ENCODE measurements around the gene CLRN3.

The CLRN3 gene

DNA sequence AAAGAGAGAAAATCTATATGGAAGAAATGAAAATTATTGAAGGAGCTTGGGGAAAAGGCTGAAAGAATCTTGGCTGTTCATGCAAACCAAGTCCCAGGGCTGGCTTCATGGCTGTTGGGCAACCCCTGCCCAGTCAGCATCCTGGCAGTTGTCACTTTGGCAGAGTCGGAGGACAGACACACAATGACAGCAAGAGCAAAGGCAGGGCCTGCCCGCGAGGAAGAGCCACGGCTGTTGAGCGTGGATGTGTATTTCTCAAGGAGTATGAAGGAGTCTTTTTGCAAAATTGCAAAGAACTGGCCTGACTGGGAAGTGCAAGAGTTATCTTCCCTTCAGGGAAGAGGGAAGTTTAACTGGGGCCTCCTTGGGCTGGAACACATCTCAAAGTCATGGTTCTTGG is 25.8 kb upstream of the CLRN3 start:
- no peak for DNase-seq

DNA sequence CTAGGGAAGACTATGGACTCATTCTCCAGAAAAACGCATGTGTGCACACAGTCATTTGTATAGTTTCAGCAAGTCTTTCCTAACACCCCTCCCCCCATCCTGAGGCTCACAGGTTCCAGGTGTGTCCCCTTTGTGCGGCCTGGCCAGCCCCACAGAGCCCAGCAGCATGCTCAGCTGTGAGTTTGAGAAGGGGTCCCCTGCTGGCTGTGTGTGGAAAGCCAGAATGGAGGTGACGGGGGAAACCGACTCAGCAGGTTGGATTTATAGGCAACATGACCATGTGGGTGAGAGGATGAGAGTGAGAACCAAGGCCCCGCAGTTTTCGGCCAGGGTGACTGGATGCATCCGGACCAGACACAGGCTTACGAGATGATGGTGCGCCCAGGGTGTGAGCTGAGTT is 24.1 kb upstream of the CLRN3 start:
- DNase-seq, result no peak

DNA sequence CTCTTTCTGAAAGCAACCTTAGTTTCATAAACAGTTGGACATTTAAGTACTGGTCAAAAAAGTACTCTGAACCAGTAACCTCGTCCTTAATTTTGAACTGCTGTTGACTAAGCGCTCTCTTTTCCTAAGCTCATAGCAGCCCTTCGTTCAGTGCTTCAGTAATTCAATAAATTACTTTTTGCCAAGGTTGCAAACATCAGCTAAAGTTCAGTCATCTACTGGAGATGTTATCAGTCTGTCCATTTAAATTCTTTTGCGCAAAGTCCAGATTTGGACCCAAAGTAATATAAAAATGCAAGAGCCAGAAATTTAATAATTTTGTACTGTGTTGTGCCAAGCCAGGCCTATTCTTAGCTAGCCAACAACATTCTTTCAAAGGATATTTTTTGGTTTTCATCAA is 22.6 kb upstream of the CLRN3 start:
- no peak for DNase-seq

DNA sequence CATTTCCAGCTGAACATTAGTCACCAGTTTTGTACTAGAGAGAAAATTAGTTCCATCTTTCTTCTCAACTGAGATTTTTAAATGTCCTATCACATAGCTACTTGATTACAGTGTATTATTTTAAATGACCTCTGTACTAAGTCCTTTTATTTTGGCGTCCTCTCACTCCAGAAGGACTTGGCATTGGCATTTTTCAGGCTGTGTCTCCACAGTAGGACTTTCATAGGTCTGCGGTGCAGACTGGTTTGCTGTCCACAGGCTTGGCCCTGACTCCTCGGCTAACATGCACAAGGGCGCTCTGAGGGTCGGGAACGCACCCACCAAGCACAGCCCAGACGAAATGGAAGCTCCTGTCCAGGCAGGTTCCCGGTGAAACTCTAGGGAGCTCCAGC is 20.6 kb upstream of the CLRN3 start:
- DNase-seq, result no peak

DNA sequence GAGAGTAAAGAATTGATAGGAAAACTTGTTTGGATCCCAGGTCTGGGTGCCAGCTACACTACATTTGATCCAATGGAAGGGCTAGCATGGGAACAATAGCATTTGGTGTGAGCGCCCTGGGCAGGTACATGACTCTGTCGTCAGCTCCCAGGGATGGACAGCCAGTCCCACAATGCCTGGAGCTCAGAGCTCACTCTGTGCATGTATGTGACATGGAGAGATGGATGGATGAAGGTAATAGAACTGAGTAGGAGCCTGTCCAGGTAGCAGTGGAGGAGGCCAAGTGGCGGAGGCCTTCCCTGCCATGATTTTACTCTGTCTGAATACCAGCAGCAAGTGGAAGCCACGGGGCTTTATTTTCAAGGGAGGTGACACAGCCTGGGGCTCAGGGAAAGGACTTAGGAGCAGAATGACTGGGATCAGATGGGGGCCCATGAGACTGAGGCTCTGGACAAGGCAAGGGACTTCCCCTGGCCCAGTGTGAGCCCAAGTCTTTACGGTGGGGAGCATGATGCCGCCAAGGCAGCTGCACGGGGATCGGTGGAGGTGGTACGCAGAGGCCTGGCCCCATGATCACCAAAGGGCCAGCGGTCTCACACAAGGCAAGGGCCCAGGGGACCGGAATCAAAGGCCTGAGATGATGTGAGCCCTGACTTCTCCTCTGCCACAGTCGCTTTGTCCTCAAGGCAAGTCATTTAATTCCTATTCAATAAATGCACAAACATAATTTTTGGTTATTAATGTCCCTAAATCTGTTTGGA is 20.0 kb upstream of the CLRN3 start:
- no peak for DNase-seq

DNA sequence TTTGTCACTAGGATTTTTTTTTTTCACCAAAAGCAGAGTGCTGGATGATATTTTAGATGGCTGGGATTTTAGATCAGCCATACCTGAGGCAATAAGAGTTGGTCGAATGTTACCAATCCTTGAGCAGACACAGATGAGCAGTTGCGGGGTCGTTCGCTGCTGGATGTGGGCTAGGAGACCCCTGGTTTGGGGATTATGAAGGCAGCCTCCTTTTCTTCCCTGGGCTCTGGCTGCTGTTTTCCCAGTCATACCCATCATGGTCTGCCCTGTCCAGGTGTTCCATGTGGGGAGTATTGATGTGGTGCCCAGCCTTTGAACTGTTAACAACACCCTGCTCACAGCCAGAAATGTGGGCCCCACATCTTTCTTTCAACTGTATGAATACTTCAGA is 19.1 kb upstream of the CLRN3 start:
- no peak for DNase-seq

DNA sequence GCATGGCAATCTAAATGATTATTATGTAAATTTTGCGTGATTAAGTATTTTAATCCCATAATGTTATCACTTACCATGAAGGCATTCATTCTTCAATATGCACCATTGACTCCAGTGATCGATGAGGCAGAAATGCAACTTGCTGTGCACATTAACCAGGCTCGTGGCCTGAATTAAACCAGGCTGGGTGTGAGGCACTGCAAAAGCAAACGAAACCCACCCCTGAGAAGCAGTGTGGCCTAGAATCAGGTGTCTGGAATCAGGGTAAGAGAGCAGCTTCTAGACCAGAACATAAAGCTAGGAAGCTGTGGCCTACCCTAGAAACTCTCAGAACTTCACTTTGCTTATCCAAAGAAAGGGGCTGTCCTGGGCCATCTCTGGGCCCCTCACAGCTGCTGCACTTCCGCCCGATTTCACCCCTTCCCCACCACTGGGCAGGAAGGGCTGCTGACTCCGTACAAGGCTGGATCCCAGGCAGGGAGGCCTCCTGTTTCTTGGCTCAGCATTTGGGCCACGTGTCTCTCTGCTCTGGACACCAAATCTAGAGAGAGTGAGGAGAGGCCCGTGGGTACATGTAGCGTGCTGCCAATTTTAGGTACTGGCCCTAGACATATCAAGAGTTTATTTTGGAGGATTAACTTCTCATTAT is 18.6 kb upstream of the CLRN3 start:
- no peak for DNase-seq

DNA sequence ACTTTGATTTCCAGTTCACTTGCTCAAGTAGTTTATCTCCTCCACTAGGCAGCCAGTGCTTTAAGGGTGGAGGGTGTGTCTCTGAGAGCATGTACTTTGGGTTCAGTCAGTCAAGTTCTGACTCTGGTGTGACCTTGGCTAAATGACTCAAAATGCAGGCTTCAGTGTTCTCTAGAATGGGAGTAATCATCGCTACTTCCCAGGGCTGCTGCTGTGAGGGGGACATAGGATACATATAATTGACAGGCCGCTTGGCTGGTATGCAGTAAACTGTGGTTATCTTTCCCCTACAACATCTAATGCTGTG is 17.7 kb upstream of the CLRN3 start:
- no peak for DNase-seq

DNA sequence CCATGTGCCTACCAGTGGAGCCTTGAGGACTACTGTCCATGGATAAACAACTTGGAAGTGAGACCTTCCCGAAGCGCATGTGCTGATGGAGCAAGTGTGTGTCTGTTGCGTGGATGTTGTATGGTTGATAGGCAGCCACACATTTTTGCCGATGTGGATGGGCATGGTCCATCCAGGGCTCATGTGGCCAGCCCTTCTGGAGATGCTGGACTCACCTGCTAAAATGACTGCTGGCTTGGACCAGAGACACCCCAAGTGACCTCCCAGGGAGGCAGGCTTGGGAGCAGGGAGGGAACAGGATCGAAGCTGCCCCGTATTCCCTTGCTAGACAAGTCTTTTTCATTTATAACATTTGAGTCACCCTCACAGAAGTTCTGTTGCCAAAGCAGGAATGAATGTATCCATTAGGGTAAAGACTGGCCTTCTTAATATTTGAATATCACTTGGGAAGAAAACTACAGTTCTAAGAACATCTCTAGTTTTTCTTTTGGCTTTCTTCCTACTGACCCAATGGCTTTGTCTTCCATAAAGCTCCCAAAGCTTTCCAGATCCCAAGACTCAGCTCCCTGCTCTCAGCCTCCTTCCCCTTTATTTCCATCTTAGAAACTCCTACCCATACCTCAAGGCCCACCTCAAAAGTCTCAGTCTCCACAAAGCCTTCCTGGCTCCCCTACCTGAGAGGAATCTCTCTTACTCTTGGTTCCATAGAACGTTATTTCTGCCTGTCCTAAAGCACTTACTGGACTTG is 17.1 kb upstream of the CLRN3 start:
- no peak for DNase-seq

DNA sequence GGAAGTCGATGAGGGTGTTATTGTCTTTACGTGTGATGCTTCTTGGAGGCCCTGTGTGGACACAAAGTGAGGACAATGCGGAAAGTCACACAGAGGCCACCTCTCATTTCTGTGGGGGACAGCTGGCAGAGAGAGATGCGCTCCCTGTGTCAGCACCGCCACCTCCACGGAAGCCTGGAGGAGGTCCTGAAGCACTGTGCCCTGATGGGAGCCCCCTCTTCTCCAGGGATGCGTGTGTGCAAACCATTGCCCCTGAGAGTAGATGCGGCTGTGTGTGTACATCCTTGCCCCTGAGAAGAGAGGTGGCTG is 16.2 kb upstream of the CLRN3 start:
- DNase-seq, result no peak

DNA sequence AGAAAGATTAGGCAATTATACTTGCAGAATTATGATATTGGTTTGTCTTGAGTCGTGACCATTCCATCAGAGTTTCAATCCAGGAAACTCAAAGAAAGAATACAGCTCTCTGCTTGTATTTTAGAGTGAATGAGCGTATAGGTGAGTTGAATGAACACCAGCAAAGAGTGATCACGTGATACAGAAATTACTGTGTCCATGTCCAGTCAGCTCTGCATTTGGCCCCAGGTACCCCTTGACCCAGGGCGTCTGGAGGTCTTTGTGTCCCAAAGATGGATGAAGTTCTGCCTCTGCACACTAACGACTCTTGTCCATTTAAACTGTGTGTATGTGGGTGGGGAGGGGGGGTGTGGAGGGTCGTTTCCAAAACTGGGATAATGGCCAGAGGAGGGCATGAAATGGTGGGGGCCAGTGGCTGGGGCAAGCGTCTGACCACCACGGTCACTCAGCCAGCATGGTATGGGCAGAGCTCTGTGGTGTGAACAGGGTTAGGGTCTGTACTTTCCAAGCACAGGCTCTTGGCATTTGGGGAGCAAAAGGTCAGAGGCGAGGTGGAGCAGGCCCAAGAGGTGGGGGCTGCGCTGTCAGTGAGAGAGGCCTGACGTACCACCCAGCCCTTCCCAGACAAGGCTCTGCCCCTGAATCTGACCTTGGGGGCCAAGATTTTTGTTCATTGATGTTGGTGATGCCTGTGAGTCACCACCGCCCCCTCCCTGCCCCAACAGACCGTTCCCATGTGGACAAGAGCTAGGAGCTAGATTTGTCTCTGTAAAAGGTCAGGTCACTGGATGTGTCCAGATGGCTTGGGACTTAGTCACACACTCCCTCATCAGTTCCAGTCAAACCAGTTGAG is 15.6 kb upstream of the CLRN3 start:
- no peak for DNase-seq

DNA sequence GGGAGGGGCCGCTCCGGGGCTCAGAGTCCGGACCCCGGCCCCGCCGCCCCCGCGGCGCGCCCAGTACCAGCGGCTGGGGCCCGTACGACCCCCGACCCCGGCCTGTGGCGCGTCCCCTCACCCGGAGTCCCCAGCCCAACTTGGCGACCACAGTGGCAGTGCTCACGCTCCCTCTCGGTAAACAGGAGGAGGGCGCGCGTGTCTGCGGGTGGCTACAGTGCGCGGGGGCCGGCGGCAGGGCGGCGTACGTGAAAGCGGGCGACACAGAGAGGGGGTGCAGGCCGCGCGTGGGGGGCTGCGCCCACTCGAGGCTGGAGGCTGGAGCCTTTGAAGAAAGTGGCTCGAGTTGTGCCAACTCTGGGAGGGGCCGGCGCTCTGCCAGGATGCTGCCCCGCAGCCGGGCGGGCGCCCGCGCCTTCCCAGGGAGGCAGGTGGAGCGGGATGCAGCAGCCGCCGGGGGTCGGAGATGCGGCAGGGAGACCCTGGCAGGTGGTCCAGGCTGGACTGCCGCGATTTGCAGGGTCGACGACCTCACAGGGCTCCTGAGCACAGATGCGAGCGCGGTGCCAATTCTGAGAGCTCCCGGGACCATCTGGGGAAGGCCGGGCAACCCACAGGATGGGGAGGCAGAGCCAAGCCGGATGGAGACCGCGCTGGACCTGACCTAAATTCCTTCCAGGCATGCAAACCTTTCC is 14.8 kb upstream of the CLRN3 start:
- no peak for DNase-seq

DNA sequence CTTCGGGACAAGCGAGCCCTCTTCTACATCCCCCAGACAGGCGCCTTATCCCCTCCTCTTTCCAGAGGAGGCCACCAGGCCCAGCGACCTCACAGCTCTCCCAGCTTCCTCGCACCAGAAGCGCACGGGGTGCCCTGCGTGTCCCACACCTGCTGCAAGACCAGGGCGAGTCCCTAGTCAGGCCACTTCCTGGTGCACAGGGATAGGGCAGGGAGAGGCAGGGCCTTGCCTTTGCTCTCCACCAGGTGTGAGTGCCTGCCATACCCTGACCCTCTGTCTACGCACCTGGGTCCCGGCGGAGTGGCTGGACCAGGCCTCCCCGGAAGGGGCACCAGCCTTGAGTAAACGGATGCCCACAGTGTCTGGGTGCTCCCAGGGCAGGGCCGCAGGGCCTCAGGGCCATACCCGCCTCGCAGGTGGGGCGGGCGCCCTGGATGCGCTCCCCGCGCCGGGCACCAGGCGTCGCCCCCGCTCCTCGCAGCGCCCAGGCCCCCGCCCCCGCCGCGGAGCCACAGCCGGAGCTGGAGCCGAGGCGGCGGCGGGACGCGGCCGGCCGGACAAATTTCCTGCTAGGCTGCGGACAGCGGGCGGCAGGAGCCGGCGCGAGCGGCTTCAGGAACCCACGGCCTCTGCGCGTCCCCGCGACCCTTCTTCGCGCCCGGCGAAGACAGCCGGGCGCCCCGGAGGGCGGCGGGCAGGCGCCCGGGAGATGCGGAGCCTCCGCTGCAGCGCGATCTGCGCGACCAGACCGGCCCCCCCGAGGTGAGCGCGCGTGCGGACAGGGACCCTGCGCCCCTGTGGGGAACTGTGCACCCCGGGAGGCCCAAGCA is 14.0 kb upstream of the CLRN3 start, which contains the start of gene PTPRE:
TSS of gene PTPRE (plus strand) at position 556 of the 830 bp plus-strand sequence. CDS start 133,779 bp downstream, outside the sequence.
- no peak for DNase-seq

DNA sequence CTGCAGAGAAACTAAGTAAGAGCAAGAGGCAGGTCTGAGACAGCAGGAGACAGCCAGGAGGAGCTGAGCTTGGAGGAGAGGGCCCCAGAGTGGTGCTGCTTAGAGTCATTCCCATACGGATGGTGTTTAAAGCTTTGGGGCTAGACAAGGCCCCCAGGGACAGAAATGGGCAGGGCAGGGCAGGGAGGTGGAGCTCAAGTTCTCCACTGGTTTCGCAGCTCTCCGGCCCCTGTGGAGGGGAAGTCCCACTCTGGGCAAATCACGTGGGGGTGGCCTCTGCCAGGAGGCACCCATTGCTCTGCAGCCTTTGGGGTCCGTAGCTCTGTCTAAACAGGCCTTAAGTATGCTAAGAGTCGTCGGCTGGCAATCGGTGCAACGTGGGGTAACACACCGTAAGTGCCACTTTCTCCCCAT is 13.1 kb upstream of the CLRN3 start:
- no peak for DNase-seq

DNA sequence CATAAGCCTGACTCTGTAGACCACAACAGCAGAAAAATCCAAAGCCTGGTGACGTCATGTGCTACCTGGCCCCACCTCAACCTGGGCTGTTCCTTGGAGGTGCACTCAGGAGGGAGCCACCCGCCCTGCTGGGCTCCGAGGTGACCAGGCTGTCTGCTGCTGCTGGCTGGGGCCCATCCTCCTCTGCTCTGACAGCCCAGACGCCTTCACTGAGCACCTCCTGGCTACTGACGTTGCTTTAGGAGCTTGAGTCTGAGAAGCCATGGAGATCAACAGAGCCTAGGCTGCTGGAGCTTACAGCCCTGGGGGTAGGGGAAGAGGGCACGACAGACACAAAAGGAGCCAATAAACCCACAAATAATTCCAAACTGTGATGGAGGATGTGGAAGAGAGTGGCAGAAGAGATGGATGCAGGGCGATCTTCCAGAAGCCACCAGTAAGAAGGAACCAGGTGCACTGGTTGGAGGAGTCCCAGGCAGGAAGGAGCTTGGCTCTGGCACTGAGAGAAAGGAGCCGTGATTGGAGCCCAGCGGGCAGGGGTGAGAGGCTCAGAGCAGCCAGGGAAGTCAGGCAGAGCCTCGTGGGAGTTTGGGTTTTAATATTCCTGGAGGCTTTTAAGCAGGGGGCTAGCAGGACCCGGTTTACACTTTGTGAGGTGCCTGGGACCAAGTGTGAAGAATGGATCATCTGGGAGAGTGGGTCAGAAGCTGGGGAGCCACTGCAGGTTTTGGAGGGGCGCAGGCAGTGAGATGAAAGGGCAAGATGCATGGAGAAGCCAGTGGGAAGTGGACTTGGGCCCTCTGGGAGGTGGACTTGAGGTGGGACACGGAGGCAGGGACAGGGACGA is 12.5 kb upstream of the CLRN3 start:
- no peak for DNase-seq

DNA sequence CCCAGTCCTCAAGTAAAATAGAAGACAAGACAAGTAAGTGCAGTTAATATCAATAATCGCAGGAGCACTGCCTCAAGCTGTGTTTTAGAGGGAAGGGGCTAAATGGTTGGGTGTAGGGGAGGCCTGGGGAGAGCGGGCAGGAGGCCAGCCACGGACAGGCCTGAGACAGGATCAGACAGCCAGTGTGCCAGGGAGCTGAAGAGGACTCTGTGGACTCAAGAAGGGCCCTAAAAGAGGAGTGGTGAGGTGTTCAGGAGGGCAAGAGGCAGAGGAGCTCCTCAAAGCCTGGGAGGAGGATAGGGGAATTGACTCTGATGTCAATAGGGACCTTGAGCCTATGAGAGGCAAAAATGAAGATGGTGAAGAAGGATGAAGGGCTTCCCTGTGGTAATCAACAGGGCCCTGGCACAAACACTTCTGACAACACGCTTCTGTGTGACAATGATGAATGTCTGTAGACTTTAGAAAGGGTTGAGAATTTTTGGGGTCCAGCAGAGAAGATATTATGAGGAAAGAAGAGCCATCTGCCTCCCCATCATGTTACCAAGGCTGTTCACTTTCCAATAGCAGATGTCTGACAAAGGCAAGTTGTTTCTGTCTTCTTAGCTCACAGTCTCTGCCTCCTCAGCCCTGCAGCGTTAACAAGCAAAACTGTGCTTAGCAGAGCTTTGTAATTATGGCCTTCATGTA is 11.7 kb upstream of the CLRN3 start:
- no peak for DNase-seq

DNA sequence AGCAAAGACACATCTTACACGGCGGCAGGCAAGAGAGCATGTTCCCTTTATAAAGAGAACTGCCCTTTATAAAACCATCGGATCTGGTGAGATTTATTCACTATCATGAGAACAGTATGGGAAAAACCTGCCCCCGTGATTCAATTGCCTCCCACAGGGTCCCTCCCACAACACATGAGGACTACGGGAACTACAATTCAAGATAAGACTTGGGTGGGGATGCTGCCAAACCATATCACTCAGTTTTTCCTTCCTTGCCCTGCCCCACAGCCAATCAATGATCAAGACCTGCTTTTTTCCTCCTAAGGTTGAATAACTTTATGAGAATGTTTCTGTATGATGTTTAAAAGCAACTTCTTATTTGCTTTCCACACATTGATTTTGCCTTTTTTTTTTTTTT is 11.0 kb upstream of the CLRN3 start:
- no peak for DNase-seq

DNA sequence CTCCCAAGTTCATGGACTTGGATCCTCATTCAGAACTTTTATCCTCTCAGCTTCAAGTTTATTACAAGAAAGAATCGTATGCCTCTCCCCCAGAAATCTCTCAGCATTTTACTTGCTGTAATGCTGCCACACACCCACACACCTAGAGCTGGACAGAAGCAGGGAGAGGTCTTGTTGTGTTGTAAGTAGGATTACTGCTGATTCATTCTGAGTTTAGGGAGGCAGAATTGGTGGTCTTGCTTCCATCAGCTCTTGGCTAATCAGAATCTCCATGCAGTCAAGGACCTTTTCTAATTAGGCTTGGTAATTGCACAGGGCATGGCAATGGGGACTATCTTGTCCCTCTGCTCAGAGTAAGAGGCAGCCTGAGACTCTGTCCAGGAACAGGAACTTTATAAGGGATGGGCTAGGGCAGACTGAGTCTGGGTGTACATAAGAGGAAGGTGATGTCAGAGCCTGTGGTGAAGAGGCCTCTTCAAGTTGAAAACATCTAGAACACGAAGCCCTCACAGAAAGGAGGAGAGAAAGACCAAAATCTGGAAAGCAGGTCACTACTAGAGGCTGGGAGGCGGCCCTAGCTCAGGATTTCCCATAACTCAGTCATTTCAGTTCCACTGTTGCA is 7.1 kb upstream of the CLRN3 start:
- no peak for DNase-seq

DNA sequence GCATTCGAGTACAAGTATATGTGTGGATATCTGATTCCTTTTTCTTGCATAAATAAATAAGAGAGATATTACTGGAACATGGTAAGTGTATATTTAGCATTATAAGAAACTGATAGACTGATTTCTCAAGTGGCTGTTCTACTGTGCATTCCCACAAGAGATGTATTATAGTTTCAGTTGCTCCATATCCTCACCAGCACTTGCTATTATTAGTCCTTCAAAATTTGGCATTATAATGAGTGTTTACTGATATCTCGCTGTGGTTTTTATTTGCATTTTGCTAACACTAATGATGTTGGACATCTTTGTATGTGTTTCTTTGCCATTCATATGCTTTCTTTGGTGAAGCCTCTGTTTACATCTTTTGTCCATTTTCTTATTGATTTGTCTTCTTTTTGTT is 4.4 kb upstream of the CLRN3 start:
- no peak for DNase-seq

DNA sequence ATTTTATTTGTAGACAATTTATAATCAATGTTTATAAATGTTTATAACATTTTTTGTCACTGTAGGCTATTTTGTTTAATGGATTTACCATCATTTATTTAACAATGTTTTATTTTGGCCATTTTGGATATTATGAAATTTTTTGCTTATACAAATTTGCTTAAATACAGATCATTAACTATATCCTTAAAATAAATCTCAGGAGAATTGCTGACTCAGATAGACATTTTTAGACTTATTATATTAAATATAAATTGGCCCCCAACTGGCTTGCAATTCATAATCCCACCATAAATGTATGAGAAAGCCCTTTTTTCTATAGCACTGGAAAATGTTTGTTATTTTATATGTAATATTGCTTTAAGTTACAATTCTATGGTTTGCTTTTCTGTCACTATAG is 3.8 kb upstream of the CLRN3 start:
- no peak for DNase-seq
